Activated naive CD4-positive, alpha-beta T cell treated with anti-CD3 and anti-CD28 coated beads, Interleukin-2, amount 50 U/mL, for 24 hours (primary cell): Measurements from ENCODE around the gene DRAM1.

Experiments used
- H3K27ac Mint-ChIP-seq: one replicate; pipeline ENCODE4 v1.8.0; 2021; ENCODE audit warnings: mild to moderate bottlenecking, mixed read lengths
- H3K27me3 Mint-ChIP-seq: one replicate; pipeline ENCODE4 v1.8.0; 2021; ENCODE audit warnings: mixed read lengths
- H3K36me3 Mint-ChIP-seq: one replicate; pipeline ENCODE4 v1.8.0; 2021; ENCODE audit warnings: mixed read lengths
- H3K4me1 Mint-ChIP-seq: one replicate; pipeline ENCODE4 v1.8.0; 2021; ENCODE audit warnings: mixed read lengths
- H3K4me3 Mint-ChIP-seq: one replicate; pipeline ENCODE4 v1.8.0; 2021; ENCODE audit warnings: mild to moderate bottlenecking, mixed read lengths
- H3K9me3 Mint-ChIP-seq: one replicate; pipeline ENCODE4 v1.8.0; 2021; ENCODE audit warnings: mixed read lengths

The DRAM1 gene

GRCh38 chr12:101967506-101967905, 90.1 kb downstream of the DRAM1 start:
- no peaks in the 10 kb centered on the region for H3K9me3 Mint-ChIP-seq
- H3K36me3 Mint-ChIP-seq = no peaks in the 10 kb centered on the region
- H3K27me3 Mint-ChIP-seq = no peaks in the 10 kb centered on the region
- H3K27ac Mint-ChIP-seq = no peak overlapping the region
- H3K4me3 Mint-ChIP-seq = no peak overlapping the region
- peaks cover 8% of the 10 kb centered on the region for H3K4me1 Mint-ChIP-seq

DNA sequence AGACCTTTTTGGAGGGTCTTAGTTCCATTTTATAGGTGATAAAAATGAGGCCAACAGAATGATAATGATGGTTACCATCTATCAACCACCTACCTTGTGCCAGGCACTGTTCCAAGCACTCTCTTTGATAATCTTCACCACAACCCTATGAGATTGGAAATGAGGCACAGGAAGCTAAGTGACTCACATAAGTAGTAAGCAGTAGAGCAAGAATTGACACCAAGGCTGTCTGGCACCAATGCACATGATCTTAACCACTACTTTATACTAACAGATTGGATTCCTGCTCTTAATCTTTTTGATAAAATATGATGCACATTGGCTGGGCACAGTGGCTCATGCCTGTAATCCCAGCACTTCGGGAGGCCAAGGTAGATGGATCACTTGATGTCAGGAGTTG, 91.4 kb downstream of the DRAM1 start:
- Mint-ChIP-seq H3K4me1 (peaks cover 8% of the 10 kb centered on the region), H3K27ac (no peak overlapping the region), H3K9me3 (no peaks in the 10 kb centered on the region), H3K27me3 (no peaks in the 10 kb centered on the region), H3K36me3 (no peaks in the 10 kb centered on the region), H3K4me3 (no peak overlapping the region)
